Fibroblast of villous mesenchyme (primary cell): ENCODE results near the gene PJA2. TPM values are rescaled to one million over a fixed set of nuclear protein-coding genes. Genes with fewer than 3 reads are reported as not detected.
A peak's percentile ranks its signal among the peaks of the same experiment; 100 is the strongest.

Experiments used
- DNase-seq: peaks from one replicate; pipeline ENCODE4 v3.0.0-alpha.2; 2010; ENCODE audit warnings: low read depth
- H3K4me3 ChIP-seq: 2 replicates; pipeline ENCODE4 v1.5.1; 2011; ENCODE audit warnings: low read depth, mild to moderate bottlenecking, low read length
- CTCF ChIP-seq: IDR thresholded peaks from 2 replicates; pipeline ENCODE4 v1.5.1; 2012; ENCODE audit warnings: low read depth, mild to moderate bottlenecking, low read length; ENCODE audit not compliant: insufficient read depth
- total RNA-seq: library from RNA; depleted of rRNA; stranded (reverse); fragments of >200 nt; gene quantifications from 2 replicates; pipeline ENCODE4 v1.2.3, GENCODE V29; 2012

The PJA2 gene
- total RNA-seq: 77.3 and 105 TPM in 2 replicates

- peak within 1 kb of the TSS; percentile 88 for H3K4me3 ChIP-seq
- DNase-seq: peak; percentile 100
- peak; percentile 46 for TF ChIP-seq CTCF
Measured at GRCh38 chr5:109409844-109410388, at the start of gene PJA2. PJA2 (minus strand) TSS chr5:109409974; CDS start chr5:109383433, 26,541 bp downstream.

- no peak overlapping the region for H3K4me3 ChIP-seq
- no peak for TF ChIP-seq CTCF
- DNase-seq: peak; percentile 95
Measured at GRCh38 chr5:109455598-109456096, 45.9 kb upstream of the PJA2 start.

- no peak overlapping the region for H3K4me3 ChIP-seq
- TF ChIP-seq CTCF: no peak
- peak; percentile 56 for DNase-seq
Measured at GRCh38 chr5:109454731-109455505, 45.1 kb upstream of the PJA2 start.

GRCh38 chr5:109453251-109453650 lies 43.5 kb upstream of the PJA2 start:
- no peak for TF ChIP-seq CTCF
- DNase-seq: no peak

GRCh38 chr5:109452661-109453060 lies 42.9 kb upstream of the PJA2 start:
- no peak overlapping the region for H3K4me3 ChIP-seq
- DNase-seq: no peak
- TF ChIP-seq CTCF: no peak

More at GRCh38 chr5:109453251-109453650, 43.5 kb upstream of the PJA2 start:
- H3K4me3 ChIP-seq: no peak overlapping the region

- TF ChIP-seq CTCF: no peak
- H3K4me3 ChIP-seq: no peak overlapping the region
- DNase-seq: no peak
Measured at GRCh38 chr5:109451146-109451545, 41.4 kb upstream of the PJA2 start.
